GM12878 (cell line): Measurements from ENCODE around the gene SLC9B1. TPM values are rescaled to one million over a fixed set of nuclear protein-coding genes. Genes with fewer than 3 reads are reported as not detected.
A peak's percentile ranks its signal among the peaks of the same experiment; 100 is the strongest.

Experiments used
- ATAC-seq: fragments of 200-7000 bp; cut with Tn5 transposase; 3 replicates; pipeline ENCODE4 v1.9.1; 2020; ENCODE audit warnings: mild to moderate bottlenecking, moderate library complexity
- BruUV-seq: library from RNA; stranded (reverse); fragments of 400-500 nt; replicated peaks from 2 replicates; lab custom pipeline; 2021; lab: Mats Ljungman, UMichigan
- CTCF ChIA-PET: fragments of 300-600 bp; sonication (Branson Sonifier 250); formaldehyde crosslinking; extraction: SDS; loops from one replicate; lab custom pipeline; 2021; ENCODE audit warnings: inconsistent platforms; lab: Yijun Ruan, JAX
- POLR2A ChIA-PET: fragments of 350-600 bp; formaldehyde crosslinking; extraction: SDS; loops from one replicate; lab custom pipeline; 2021; ENCODE audit warnings: inconsistent platforms; lab: Charles Lee
- RAD21 ChIA-PET: fragments of 300-600 bp; sonication (Branson Sonifier 250); formaldehyde crosslinking; loops from one replicate; lab custom pipeline; 2023; ENCODE audit warnings: antibody characterized with exemption; ENCODE audit not compliant: unreplicated experiment; lab: Charles Lee
- SMC1A ChIA-PET: fragments of 300-600 bp; sonication (Branson Sonifier 250); formaldehyde crosslinking; loops from one replicate; lab custom pipeline; 2023; ENCODE audit not compliant: unreplicated experiment, uncharacterized antibody; lab: Charles Lee
- DNase-seq: peaks from one replicate; pipeline ENCODE4 v3.0.0-alpha.2; 2011; ENCODE audit warnings: low read depth, low spot score
- FAIRE-seq: peaks from 3 replicates; lab custom pipeline; 2011; peaks lifted over from hg19 to GRCh38; lab: Jason Lieb, UNC
- H2AFZ ChIP-seq: 2 replicates; pipeline ENCODE4 v1.6.0; 2011; ENCODE audit warnings: low read depth, low read length, control low read depth; ENCODE audit not compliant: control insufficient read depth
- H3K27ac ChIP-seq: 2 replicates; pipeline ENCODE4 v1.5.1; 2011; ENCODE audit warnings: control low read depth; ENCODE audit not compliant: control insufficient read depth, insufficient read depth
- H3K27me3 ChIP-seq, 2 experiments: replicated peaks in 1 of 2; 2 replicates each; pipeline versions ENCODE4 v1.6.0 to v1.6.1; 2011; ENCODE audit warnings: low read length in 1 of 2; ENCODE audit not compliant: control insufficient read depth in 2 of 2, insufficient read depth in 2 of 2
- H3K36me3 ChIP-seq, 2 experiments: 2 replicates each; pipeline ENCODE4 v1.5.1; 2011; ENCODE audit warnings: low read length in 1 of 2; ENCODE audit not compliant: control insufficient read depth in 2 of 2, insufficient read depth in 2 of 2
- H3K4me1 ChIP-seq: 2 replicates; pipeline ENCODE4 v1.6.1; 2011; ENCODE audit warnings: mild to moderate bottlenecking, low read length, moderate library complexity, mixed read lengths; ENCODE audit not compliant: control insufficient read depth, insufficient read depth
- H3K4me2 ChIP-seq: 2 replicates; pipeline ENCODE4 v1.6.0; 2011; ENCODE audit warnings: control low read depth; ENCODE audit not compliant: control insufficient read depth, insufficient read depth
- H3K4me3 ChIP-seq: fragments of 200-600 bp; sonication (generic); 2 replicates; pipeline ENCODE4 v1.5.1; 2016
- H3K79me2 ChIP-seq: 2 replicates; pipeline ENCODE4 v1.6.0; 2011; ENCODE audit warnings: low read length; ENCODE audit not compliant: control insufficient read depth, insufficient read depth
- H3K9ac ChIP-seq: 2 replicates; pipeline ENCODE4 v1.8.0; 2011; ENCODE audit warnings: low read length, control low read depth, mixed read lengths; ENCODE audit not compliant: control insufficient read depth, insufficient read depth
- H3K9me3 ChIP-seq: replicated peaks from 3 replicates; pipeline ENCODE4 v1.5.1; 2011; ENCODE audit warnings: mild to moderate bottlenecking, low read length; ENCODE audit not compliant: control insufficient read depth, insufficient read depth
- H4K20me1 ChIP-seq: 2 replicates; pipeline ENCODE4 v1.6.0; 2011; ENCODE audit not compliant: control insufficient read depth, insufficient read depth
- BRCA1 ChIP-seq: IDR thresholded peaks from 2 replicates; pipeline ENCODE4 v1.6.1; 2011; ENCODE audit warnings: low read depth, low read length, improper control_type of control experiment
- EED ChIP-seq: sonication (generic); IDR thresholded peaks from 2 replicates; pipeline ENCODE4 v1.6.1; 2016; ENCODE audit warnings: antibody characterized with exemption, low read depth
- EP300 ChIP-seq, 2 experiments: fragments of 150-350 bp in 1 of 2; IDR thresholded peaks; 2 replicates each; pipeline ENCODE4 v1.6.1; 2011 to 2012; ENCODE audit warnings: low read depth in 2 of 2, low read length in 2 of 2, borderline replicate concordance in 1 of 2, improper control_type of control experiment in 1 of 2, inconsistent platforms in 1 of 2; ENCODE audit not compliant: control insufficient read depth in 1 of 2
- IKZF1 ChIP-seq: fragments of 450-650 bp; conservative IDR thresholded peaks from 2 replicates; pipeline ENCODE4 v1.6.1; 2017; ENCODE audit warnings: antibody characterized with exemption, mild to moderate bottlenecking
- IKZF2 ChIP-seq, 2 experiments: fragments of 450-650 bp; IDR thresholded peaks; 2 replicates each; pipeline ENCODE4 v1.6.1; 2017; ENCODE audit warnings: mild to moderate bottlenecking in 2 of 2, moderate library complexity in 2 of 2
- POU2F2 ChIP-seq: IDR thresholded peaks from 3 replicates; pipeline ENCODE4 v1.6.1; 2011; ENCODE audit warnings: low read depth, mild to moderate bottlenecking, low read length, borderline replicate concordance
- RAD21 ChIP-seq: IDR thresholded peaks from 2 replicates; pipeline ENCODE4 v1.6.1; 2011; ENCODE audit warnings: mild to moderate bottlenecking, low read depth, low read length, moderate library complexity; ENCODE audit not compliant: insufficient read depth
- ZNF217 ChIP-seq: fragments of 450-650 bp; IDR thresholded peaks from 2 replicates; pipeline ENCODE4 v1.6.1; 2017; ENCODE audit warnings: antibody characterized with exemption, mild to moderate bottlenecking
- whole genome bisulfite sequencing: methylation state at CpG from one replicate; pipeline ENCODE4 v1.1.6; 2016; ENCODE audit warnings: low lambda C conversion rate; ENCODE audit not compliant: insufficient replicate concordance, insufficient coverage; ENCODE audit errors: missing lambda C conversion rate; 5-methylcytosine and 5-hydroxymethylcytosine counted together
- in situ Hi-C: fragments of 300-500 bp; cut with MboI; formaldehyde crosslinking; loops from 9 replicates; pipeline ENCODE4 v1.14.3; 2018; ENCODE audit warnings: mixed read lengths
- intact Hi-C: fragments of 100-400 bp; cut with micrococcal nuclease; formaldehyde crosslinking; loops from one replicate; pipeline ENCODE4 v1.14.2; 2022; ENCODE audit not compliant: unreplicated experiment
- polyA plus RNA-seq, 11 experiments: library from polyadenylated mRNA; depleted of rRNA in 4 of 11; unstranded in 6 of 11; stranded (reverse) in 5 of 11; fragments of >200 nt; fragmentation: Nextera tagmentation in 4 of 11; fragmentation: Illumina TruSeq in 1 of 11; extraction: Ambion mirVana in 4 of 11; extraction: Trizol in 1 of 11; gene quantifications; 1 replicate in 1 of 11; 2 replicates in 10 of 11; pipeline versions ENCODE4 v1.2.1 to v1.2.3, GENCODE V29; 2011 to 2016; ENCODE audit warnings: inconsistent platforms in 2 of 11, missing spikeins in 2 of 11, low read depth in 1 of 11
- total RNA-seq, 4 experiments: library from RNA; depleted of rRNA in 3 of 4; stranded (reverse); fragments of >200 nt in 3 of 4; fragmentation: Illumina TruSeq in 1 of 4; extraction: Trizol in 1 of 4; gene quantifications; 2 replicates each; pipeline versions ENCODE4 v1.2.1 to v1.2.3, GENCODE V29; 2013 to 2021
- TF ChIP-seq, protein P1 (sequence below): IDR thresholded peaks from 2 replicates; pipeline ENCODE4 v1.6.1; 2011; ENCODE audit warnings: borderline replicate concordance, low read depth, mild to moderate bottlenecking, moderate library complexity, low read length; ENCODE audit not compliant: insufficient read depth, poor library complexity, severe bottlenecking
- TF ChIP-seq, protein P2 (sequence below): fragments of 150-350 bp; IDR thresholded peaks from 2 replicates; pipeline ENCODE4 v1.6.1; 2014; ENCODE audit warnings: mild to moderate bottlenecking, low read depth, low read length

Gene SLC9B1
- total and polyA plus RNA-seq, 10 of the 15 experiments (the other 5 are each of a cell fraction or from before 2014, with no cell fraction given), result 1.0 to 3.5 (median 1.8) TPM

DNA sequence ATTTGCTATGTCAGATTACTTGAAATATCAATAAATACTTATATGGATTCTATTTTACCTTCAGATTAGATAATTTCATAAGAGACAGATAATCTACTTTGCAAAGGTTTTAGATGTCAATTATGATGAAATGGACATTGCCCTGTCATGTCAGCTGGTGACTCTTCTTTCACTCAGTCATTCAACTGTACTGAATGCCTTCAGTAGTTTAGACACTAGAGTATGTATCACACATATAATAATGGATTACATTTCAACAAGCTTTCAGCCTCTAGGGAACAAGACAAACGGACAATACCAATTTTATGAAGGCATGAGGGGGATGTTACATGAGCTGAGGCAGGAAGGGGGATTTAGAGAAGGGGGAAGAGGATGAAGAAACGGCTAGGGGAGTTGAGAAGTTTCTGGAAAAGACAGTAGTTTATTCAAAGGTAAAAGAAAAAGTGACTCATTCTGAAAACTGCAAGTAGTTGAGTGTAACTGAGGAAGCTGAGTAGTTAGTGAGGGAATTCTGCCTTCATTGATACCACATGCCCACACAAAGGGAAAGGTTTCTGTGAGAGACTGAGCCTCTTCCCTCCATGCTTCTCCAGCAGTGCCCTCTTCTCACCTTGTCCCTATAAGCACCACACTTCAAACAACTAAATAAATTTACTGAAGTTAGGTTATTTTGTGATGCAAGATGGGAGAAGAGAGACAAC, 31.4 kb upstream of the SLC9B1 start:
- in situ Hi-C loops (no loop called here), intact Hi-C loops (no loop called here)
- DNase-seq (no peak), ATAC-seq (peak; percentile 33), FAIRE-seq (no peak)
- Histone ChIP-seq H3K4me3 (no peak overlapping the region), H3K9me3 (no peaks in the 10 kb centered on the region), H4K20me1 (no peaks in the 10 kb centered on the region), H3K79me2 (no peaks in the 10 kb centered on the region), H3K27ac (peak overlapping the region; percentile 33; the same call in 1 of the 2 replicates), H3K9ac (no peak overlapping the region), H3K36me3 (peaks cover 0 to 11% of the 10 kb centered on the region in 2 experiments; a peak in 2 of 4 replicates), H3K4me2 (no peak overlapping the region), H3K27me3 (no peaks in the 10 kb centered on the region), H3K4me1 (peaks cover 7% of the 10 kb centered on the region), H2AFZ (no peak overlapping the region)
- ChIA-PET POLR2A (no interaction called here), CTCF (interaction anchor here (0.6 to 5.0 kb wide), 8 partner anchors 9 to 750 kb away, joined by 3 to 53 read pairs (median 4); partner anchors contain the start of gene BDH2), RAD21 (interaction anchor here (1.4 to 2.6 kb wide), 2 partner anchors 41 to 45 kb away, joined by 3 to 13 read pairs; no protein-coding TSS in a partner anchor), SMC1A (interaction anchor here (1.0 to 2.4 kb wide), 6 partner anchors 14 to 793 kb away, joined by 3 to 8 read pairs (median 3); no protein-coding TSS in a partner anchor)
- TF ChIP-seq ZNF217 (no peak), RAD21 (no peak), POU2F2 (no peak), EED (0 out of 2 replicates have a peak, but pooled peaks have one; percentile 35), IKZF1 (0 out of 2 replicates have a peak, but pooled peaks have one; percentile 34), IKZF2 (IDR thresholded peaks at IDR 0.05) (peak; percentile 44 to 56; a peak in 2 of 4 replicates), BRCA1 (no peak), EP300 (IDR thresholded peaks at IDR 0.05; ENCODE audit: borderline replicate concordance in 1 of 2, control insufficient read depth in 1 of 2, low read depth in 2 of 2, low read length in 2 of 2) (no peak)
- TF ChIP-seq, protein P1, sequence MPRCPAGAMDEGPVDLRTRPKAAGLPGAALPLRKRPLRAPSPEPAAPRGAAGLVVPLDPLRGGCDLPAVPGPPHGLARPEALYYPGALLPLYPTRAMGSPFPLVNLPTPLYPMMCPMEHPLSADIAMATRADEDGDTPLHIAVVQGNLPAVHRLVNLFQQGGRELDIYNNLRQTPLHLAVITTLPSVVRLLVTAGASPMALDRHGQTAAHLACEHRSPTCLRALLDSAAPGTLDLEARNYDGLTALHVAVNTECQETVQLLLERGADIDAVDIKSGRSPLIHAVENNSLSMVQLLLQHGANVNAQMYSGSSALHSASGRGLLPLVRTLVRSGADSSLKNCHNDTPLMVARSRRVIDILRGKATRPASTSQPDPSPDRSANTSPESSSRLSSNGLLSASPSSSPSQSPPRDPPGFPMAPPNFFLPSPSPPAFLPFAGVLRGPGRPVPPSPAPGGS, result no peak
- TF ChIP-seq, protein P2, sequence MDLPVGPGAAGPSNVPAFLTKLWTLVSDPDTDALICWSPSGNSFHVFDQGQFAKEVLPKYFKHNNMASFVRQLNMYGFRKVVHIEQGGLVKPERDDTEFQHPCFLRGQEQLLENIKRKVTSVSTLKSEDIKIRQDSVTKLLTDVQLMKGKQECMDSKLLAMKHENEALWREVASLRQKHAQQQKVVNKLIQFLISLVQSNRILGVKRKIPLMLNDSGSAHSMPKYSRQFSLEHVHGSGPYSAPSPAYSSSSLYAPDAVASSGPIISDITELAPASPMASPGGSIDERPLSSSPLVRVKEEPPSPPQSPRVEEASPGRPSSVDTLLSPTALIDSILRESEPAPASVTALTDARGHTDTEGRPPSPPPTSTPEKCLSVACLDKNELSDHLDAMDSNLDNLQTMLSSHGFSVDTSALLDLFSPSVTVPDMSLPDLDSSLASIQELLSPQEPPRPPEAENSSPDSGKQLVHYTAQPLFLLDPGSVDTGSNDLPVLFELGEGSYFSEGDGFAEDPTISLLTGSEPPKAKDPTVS, result peak; percentile 98
- BruUV-seq, result no TSS peak
- WGBS, result 2% methylated on average over 2 of the region's 2 CpGs
